ENCODE results near the gene MIB1. TPM values are rescaled to one million over a fixed set of nuclear protein-coding genes. Genes with fewer than 3 reads are reported as not detected.

Gene MIB1
- total RNA-seq, 1 donor from 2014 or later = 63.8 TPM

- Mint-ChIP-seq H3K4me1 (ENCODE audit: unreplicated experiment) (no peaks in the 10 kb centered on the region), H3K27me3 (ENCODE audit: unreplicated experiment) (peaks cover 29% of the 10 kb centered on the region), H3K36me3 (ENCODE audit: unreplicated experiment) (no peaks in the 10 kb centered on the region), H3K9me3 (ENCODE audit: unreplicated experiment) (peaks cover 7% of the 10 kb centered on the region), H3K27ac (ENCODE audit: unreplicated experiment) (no peak overlapping the region), H3K4me3 (ENCODE audit: unreplicated experiment) (no peak overlapping the region)
- peak; percentile 38 for DNase-seq (ENCODE audit: extremely low spot score, unreplicated experiment)
- TF ChIP-seq, protein P1, sequence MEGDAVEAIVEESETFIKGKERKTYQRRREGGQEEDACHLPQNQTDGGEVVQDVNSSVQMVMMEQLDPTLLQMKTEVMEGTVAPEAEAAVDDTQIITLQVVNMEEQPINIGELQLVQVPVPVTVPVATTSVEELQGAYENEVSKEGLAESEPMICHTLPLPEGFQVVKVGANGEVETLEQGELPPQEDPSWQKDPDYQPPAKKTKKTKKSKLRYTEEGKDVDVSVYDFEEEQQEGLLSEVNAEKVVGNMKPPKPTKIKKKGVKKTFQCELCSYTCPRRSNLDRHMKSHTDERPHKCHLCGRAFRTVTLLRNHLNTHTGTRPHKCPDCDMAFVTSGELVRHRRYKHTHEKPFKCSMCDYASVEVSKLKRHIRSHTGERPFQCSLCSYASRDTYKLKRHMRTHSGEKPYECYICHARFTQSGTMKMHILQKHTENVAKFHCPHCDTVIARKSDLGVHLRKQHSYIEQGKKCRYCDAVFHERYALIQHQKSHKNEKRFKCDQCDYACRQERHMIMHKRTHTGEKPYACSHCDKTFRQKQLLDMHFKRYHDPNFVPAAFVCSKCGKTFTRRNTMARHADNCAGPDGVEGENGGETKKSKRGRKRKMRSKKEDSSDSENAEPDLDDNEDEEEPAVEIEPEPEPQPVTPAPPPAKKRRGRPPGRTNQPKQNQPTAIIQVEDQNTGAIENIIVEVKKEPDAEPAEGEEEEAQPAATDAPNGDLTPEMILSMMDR (IDR thresholded peaks at IDR 0.05) = peak; percentile 55
These were observed 174.2 kb downstream of the MIB1 start for GRCh38 chr18:21914739-21915319.

DNA sequence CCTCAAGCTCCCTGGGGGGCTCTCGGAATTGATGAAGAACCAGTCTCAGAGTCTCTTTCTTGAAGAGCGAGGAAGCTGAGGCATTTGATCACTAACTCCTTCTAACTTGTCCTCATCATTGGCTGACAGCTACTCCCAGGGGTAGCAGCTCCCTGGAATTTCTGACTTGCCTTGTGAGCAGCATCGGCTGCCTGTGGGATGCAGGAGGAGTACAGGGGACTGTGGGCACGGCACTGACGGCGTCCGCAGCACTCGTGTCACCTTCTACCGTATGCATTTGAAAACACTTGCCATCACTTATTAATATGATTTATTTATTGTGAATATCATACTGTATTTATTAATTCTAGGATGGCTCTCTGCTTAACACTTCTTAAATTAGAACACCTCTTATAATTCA, 175.0 kb downstream of the MIB1 start:
- DNase-seq (ENCODE audit: extremely low spot score, unreplicated experiment) = peak; percentile 74
- no peaks in the 10 kb centered on the region for H3K4me1 Mint-ChIP-seq (ENCODE audit: unreplicated experiment)
- H3K36me3 Mint-ChIP-seq (ENCODE audit: unreplicated experiment) = no peaks in the 10 kb centered on the region
- peaks cover 7% of the 10 kb centered on the region for H3K9me3 Mint-ChIP-seq (ENCODE audit: unreplicated experiment)
- no peak overlapping the region for H3K27ac Mint-ChIP-seq (ENCODE audit: unreplicated experiment)
- TF ChIP-seq, protein P1 (IDR thresholded peaks at IDR 0.05) = no peak
- H3K4me3 Mint-ChIP-seq (ENCODE audit: unreplicated experiment) = no peak overlapping the region
- peaks cover 26% of the 10 kb centered on the region for H3K27me3 Mint-ChIP-seq (ENCODE audit: unreplicated experiment)

DNA sequence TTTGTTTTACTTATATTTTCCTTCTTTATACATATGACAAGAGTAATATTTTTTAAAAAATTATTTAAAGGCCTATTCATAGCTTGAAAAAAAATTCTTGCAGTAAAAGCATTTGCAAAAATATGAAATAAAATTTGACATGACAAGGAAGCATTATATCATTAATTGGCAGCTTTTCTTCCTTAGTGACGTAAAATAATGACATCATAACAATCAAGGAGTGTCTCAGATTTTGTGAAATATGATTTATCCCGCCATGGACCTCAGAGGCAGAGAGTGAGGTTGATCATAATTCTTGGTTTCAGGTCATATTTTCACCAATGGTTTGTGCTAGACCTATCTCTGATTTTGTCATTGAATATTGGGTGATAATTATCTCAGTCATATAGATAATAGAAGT, 176.0 kb downstream of the MIB1 start:
- Mint-ChIP-seq H3K4me3 (ENCODE audit: unreplicated experiment) (no peak overlapping the region), H3K27me3 (ENCODE audit: unreplicated experiment) (peaks cover 19% of the 10 kb centered on the region), H3K4me1 (ENCODE audit: unreplicated experiment) (no peaks in the 10 kb centered on the region), H3K27ac (ENCODE audit: unreplicated experiment) (no peak overlapping the region), H3K36me3 (ENCODE audit: unreplicated experiment) (peaks cover 2% of the 10 kb centered on the region), H3K9me3 (ENCODE audit: unreplicated experiment) (peaks cover 7% of the 10 kb centered on the region)
- no peak for DNase-seq (ENCODE audit: extremely low spot score, unreplicated experiment)
- TF ChIP-seq, protein P1 (IDR thresholded peaks at IDR 0.05) = no peak

- TF ChIP-seq, protein P1 (IDR thresholded peaks at IDR 0.05) = no peak
- no peak overlapping the region for H3K27ac Mint-ChIP-seq (ENCODE audit: unreplicated experiment)
- H3K4me3 Mint-ChIP-seq (ENCODE audit: unreplicated experiment) = no peak overlapping the region
- H3K27me3 Mint-ChIP-seq (ENCODE audit: unreplicated experiment) = peaks cover 15% of the 10 kb centered on the region
- peaks cover 7% of the 10 kb centered on the region for H3K9me3 Mint-ChIP-seq (ENCODE audit: unreplicated experiment)
- H3K36me3 Mint-ChIP-seq (ENCODE audit: unreplicated experiment) = peaks cover 2% of the 10 kb centered on the region
- DNase-seq (ENCODE audit: extremely low spot score, unreplicated experiment) = no peak
- H3K4me1 Mint-ChIP-seq (ENCODE audit: unreplicated experiment) = no peaks in the 10 kb centered on the region
These were observed 178.1 kb downstream of the MIB1 start for GRCh38 chr18:21918693-21919092.

Other genes with a start within 250 kb of the MIB1 start
- gene ESCO1, start 140.1 kb upstream of the MIB1 start, total RNA-seq = 14.3 and 14.6 TPM in 2 replicates
- gene SNRPD1, start 128.5 kb upstream of the MIB1 start, total RNA-seq = 36.2 and 37.7 TPM in 2 replicates
- 8.8 and 10.0 TPM in 2 replicates for gene ABHD3, start 36.0 kb upstream of the MIB1 start, total RNA-seq